GM21737 (cell line): ENCODE measurements around the gene ARRB2.

ENCODE experiments used
- ATAC-seq: cut with Tn5 transposase; IDR thresholded peaks from one replicate; pipeline ENCODE4 v1.9.1; 2021; ENCODE audit warnings: mild to moderate bottlenecking, moderate library complexity; ENCODE audit not compliant: unreplicated experiment

Gene ARRB2

DNA sequence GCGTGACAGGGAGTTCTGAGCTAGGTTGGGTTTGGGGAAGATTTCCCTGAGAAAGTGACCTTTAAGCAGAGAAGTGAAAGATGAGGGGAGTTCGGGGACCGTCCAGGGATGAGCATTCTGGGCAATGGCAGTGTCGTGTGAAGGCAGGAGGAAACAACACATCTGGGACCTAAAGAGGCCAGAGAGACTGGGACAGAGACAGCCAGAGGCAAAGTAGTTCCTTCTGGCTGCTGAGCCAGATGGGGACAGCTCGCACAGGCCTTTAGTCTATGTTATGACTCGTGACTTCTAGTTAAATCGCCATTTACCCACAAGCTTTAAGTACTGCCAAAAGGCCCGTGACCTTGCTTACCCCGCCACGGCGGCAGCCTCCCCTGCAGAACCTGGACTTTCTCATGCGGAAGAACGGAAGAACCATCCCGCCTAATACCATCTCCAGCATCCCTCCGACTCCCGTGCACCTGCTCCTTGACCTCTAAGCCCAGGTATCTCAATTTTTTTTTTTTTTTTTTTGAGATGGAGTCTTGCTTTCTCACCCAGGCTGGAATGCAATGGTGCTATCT lies 12.3 kb downstream of the ARRB2 start:
- no peak for ATAC-seq

GRCh38 chr17:4724650-4725049 lies 14.2 kb downstream of the ARRB2 start:
- ATAC-seq: no peak

DNA sequence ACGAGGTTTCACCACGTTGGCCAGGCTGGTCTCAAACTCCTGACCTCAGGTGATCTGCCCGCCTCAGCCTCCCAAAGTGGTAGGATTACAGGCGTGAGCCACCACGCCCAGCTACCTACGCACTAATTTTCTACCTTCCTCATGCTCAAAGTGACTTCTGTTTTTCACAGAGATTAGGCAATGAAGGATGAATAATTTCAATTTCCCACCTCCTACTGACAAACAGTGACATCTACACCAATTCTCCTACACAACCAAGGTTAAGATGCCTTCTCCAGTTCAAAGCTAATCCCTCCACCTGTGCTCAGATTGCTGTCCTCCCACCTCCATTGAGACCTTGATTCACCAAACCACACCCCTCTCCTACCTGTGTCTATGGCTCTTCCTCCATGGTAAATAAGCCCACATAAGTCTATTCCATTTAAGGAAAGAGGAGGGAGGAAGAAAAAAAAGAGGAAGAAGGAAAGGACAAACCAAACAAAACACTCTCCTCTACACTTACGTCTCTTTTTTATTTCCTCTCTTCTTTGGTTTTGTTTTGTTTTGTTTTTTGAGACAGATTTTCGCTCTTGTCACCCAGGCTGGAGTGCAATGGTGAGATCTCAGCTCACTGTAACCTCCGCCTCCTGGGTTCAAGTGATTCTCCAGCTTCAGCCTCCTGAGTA lies 15.3 kb downstream of the ARRB2 start:
- no peak for ATAC-seq

DNA sequence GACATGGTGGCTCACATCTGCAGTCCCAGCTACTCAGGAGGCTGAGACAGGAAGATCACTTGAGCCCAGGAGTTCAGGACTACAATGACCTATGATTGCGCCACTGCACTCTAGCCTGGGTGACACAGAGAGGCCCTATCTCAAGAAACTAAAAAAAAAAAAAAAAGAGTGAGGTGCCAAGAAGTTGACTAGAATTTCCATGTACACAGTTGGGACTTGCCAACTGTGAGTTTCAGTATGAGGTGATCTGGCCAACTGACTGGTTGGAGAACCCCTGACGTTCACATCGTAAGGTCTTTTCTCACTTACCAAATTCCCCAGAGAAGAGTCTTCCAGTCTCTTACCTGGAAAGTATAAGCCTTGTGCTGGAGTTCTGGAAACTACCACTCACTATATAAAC lies 17.7 kb downstream of the ARRB2 start:
- no peak for ATAC-seq

DNA sequence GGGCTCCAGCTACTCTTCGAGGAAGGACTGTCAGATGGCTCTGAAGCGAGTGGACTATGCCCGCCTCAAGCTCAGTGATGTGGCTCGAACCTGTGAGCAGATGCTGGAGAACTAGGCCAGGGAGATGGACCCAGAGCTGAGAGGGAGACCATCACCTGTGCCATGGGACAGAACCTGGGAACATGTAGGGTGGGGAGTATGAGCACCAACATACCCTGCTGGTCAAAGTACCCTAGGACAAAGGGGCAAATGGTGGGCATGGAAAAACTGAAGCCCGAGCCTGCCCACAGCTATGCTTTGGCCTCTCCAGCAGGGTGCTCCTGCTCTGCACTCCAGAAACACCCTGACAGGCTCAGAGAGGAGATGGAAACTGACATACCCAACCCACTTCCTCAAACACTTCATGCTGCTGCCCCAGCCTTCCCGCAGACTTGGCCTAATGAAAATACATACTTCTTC lies 22.7 kb downstream of the ARRB2 start:
- ATAC-seq: no peak

DNA sequence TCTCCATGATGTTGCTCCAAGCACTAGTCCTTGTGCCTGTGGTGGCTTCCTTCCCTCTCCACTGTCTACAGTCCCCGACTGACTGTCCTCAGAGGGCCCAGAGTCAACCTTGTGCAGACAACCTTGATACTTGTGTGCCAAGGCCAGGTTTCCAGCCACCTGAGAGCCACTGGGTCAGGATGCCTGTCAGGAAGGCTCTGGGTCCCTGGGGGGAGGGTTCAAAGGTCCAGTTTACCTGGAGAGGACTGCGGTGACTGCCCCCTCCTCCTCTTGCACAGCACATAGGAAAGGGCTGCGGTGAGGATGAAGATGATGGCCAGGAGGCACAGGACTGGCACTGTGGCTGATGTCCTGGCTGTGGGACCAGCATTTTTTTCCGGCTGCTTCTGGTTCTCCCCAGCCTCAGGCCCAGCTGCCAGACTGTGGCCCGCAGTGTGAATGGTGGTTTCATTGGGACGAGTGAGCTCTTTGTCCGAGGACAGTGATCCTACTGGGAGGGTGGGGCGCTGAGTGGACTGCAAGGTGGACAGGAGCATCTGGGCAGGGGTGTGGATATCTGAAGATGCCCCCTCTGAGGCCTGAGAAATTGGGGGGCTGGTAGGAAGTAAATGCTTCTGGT lies 24.5 kb downstream of the ARRB2 start:
- no peak for ATAC-seq

DNA sequence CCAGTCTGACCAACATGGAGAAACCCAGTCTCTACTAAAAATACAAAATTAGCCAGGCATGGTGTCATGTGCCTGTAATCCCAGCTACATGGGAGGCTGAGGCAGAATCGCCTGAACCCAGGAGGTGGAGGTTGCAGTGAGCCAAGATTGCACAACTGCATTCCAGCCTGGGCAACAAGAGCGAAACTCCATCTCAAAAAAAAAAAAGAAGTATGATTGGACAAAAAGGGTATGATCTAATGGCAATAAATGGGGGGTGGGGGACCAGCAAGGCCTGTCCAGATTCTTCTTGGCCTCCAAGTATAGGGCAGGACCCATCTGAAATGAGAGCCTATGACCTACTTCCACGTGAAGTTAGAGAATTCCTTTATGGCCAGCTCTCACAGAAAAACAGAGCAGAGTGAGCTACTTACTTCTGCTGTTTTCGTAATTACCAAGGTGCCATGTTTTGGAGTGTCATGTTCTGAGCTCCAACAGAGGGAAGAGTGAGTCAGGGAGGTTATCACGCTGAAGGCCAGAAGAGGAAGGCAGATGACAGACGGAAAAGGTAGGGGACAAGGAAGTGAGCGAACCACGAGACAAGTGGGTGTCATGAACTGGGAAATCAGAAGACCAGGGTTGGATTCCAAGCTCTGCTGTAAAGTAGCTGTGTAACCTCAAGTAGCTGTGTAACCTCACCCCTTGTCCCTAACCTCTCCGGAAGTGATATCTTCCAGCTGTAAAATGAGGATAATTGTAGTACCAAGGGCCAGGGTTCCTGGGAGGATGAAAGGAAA lies 25.6 kb downstream of the ARRB2 start:
- ATAC-seq: no peak

- no peak for ATAC-seq
These were observed 28.0 kb downstream of the ARRB2 start for GRCh38 chr17:4738136-4739121.

- ATAC-seq: no peak
These were observed 28.9 kb downstream of the ARRB2 start, which contains the start of the genes CXCL16 and ZMYND15 for GRCh38 chr17:4739122-4740024. CXCL16 (minus strand) TSS chr17:4739928; CDS start chr17:4739339, 589 bp downstream. ZMYND15 (plus strand) TSS chr17:4739833; CDS start chr17:4740549, 716 bp downstream.

- no peak for ATAC-seq
These were observed 29.6 kb downstream of the ARRB2 start for GRCh38 chr17:4740025-4740351.

DNA sequence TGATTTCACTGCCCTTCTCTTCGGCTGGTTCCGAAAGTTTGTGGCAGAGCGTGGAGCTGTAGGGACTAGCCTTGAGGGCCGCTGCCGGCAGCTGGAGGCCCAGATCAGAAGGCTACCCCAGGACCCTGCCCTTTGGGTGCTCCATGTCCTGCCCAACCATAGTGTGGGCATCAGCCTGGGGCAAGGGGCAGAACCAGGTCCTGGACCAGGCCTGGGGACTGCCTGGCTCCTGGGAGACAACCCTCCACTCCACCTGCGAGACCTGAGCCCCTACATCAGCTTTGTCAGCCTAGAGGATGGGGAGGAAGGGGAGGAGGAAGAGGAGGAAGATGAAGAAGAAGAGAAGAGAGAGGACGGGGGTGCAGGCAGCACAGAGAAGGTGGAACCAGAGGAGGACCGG lies 30.2 kb downstream of the ARRB2 start:
- ATAC-seq: no peak

- ATAC-seq: no peak
These were observed 31.1 kb downstream of the ARRB2 start for GRCh38 chr17:4741544-4741943.

DNA sequence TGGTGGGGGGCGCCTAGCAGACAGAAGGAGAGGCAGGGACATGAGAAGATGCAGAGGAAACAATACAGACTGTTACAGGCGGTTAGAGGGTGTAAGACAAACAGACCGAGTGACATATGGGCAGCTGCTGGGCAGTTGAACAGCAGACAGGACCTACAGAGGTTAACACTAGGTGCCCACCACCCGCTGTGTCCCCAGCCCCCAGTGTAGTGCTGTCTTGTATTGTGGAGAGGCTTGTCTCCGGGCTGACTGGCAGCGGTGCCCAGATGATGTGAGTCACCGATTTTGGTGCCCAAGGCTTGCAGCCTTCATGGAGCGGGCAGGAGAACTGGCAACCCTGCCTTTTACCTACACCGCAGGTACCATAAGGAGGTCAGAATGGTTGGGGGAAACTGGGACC lies 31.7 kb downstream of the ARRB2 start:
- no peak for ATAC-seq

DNA sequence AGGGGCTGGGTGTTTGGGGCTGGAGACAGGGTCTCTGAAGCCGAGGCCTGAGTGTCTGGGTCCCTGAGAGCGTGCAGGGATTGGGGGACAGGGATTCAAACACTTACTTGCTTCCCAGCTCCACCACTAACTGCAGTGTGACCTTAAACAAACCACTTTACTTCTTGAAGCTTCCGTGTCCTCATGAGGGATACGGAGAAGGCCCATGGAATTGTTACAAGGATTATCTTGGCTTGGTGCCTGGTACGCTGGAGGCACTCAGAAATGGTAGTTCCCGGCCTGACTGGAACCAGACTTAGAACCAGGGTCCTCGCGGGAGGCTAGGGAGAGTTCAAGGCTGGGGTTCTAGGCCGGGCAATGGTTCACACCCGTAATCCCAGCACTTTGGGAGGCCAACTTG lies 32.2 kb downstream of the ARRB2 start:
- ATAC-seq: no peak

DNA sequence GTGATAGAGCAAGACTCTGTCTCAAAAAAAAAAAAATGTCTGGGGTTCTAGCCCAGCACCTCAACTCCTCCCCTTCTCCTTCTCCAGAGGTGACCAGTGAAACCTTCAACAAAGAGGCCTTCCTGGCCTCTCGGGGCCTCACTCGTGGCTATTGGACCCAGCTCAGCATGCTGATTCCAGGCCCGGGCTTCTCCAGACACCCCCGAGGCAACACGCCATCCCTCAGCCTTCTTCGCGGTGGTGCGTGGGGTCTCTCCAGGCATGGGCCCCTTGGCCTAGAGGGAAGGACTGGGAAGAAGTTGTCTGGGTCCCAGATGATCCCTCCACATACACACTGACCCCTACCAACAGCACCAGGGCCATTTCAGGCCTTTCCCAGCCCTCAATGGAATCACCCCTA lies 32.8 kb downstream of the ARRB2 start:
- no peak for ATAC-seq

DNA sequence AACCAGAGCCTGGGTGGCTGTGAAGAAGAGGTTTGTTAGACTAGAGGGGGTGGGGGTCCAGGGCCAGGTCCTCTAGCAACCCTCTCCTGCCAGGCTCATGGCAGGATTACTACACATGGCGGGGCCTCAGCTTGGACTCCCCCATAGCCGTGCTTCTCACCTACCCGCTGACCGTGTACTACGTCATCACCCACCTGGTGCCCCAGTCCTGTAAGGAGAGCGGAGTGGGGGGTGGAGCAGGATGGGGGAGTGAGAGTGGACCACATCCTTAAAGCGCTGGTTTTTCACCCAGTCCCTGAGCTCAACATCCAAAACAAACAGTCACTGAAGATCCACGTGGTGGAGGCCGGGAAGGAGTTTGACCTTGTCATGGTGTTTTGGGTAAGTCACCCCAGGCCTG lies 33.5 kb downstream of the ARRB2 start:
- ATAC-seq: no peak

GRCh38 chr17:4744999-4745969 lies 34.9 kb downstream of the ARRB2 start:
- no peak for ATAC-seq

DNA sequence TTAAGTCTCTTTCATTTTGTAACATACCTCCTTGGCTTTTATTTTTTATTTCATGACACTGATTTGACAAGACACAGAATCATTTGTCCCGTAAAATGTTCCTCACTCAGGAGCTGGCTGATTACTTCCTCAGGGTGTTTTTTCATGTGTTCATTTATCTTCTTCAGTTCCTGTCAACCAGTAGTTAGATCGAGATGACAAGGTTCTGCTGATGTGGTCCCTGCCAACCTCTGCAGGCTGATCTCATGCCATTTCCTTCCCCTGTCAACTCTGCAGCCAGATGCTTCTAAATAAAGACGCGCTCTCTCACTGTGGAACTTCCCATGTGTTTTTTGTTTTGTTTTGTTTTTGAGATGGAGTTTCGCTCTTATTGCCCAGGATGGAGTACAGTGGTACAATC lies 37.4 kb downstream of the ARRB2 start:
- no peak for ATAC-seq
